Adrenal gland (tissue), 5 donors: ENCODE results near the gene PI16.

Experiments used
- CTCF ChIP-seq, 6 experiments: fragments of 450-650 bp in 4 of 6; fragments of 200-600 bp in 2 of 6; sonication (generic) in 1 of 6; IDR thresholded peaks; 1 replicate in 5 of 6; 2 replicates in 1 of 6; pipeline versions ENCODE4 v1.5.1 to v1.8.0; 2016 to 2021; ENCODE audit warnings: antibody characterized with exemption in 6 of 6, mild to moderate bottlenecking in 2 of 6, moderate library complexity in 1 of 6
- POLR2A ChIP-seq, 2 donors: fragments of 450-650 bp; IDR thresholded peaks; one replicate each; pipeline ENCODE4 v1.6.1; 2017; ENCODE audit warnings: antibody characterized with exemption in 2 of 2, mild to moderate bottlenecking in 2 of 2, moderate library complexity in 1 of 2
- donor health status: DM: no; HTN: no; CAD: no.

GRCh38 chr6:37013516-37014491, 59.3 kb downstream of the PI16 start:
- no peak for TF ChIP-seq CTCF (IDR thresholded peaks at IDR 0.05)
- no peak for TF ChIP-seq POLR2A (IDR thresholded peaks at IDR 0.05)
